ENCODE measurements around the gene HAUS6.

Gene HAUS6

GRCh38 chr9:19009391-19009965 is 93.2 kb downstream of the HAUS6 start:
- H3K4me1 Mint-ChIP-seq (ENCODE audit: low read depth in 2 of 2), result no peaks in the 10 kb centered on the region
- ATAC-seq (replicated peaks), result no peak
- no peaks in the 10 kb centered on the region for H3K9me3 Mint-ChIP-seq

More at GRCh38 chr9:19009391-19009965, 93.2 kb downstream of the HAUS6 start:
- Mint-ChIP-seq H3K27me3 (peaks cover 0 to 8% of the 10 kb centered on the region in 2 donors), H3K36me3 (ENCODE audit: insufficient read depth) (no peaks in the 10 kb centered on the region), H3K4me3 (no peak overlapping the region), H3K27ac (no peak overlapping the region)
- DNase-seq, result no peak
